Measurements from ENCODE around the gene CCDC107.

GRCh38 chr9:35646153-35646532 is 11.9 kb upstream of the CCDC107 start:
- TF ChIP-seq POLR2A (IDR thresholded peaks at IDR 0.05; ENCODE audit: low read length) (no peak), GATA1 (IDR thresholded peaks at IDR 0.05; ENCODE audit: low read depth, low read length) (no peak)
